Esophagus squamous epithelium (tissue), 4 donors: ENCODE results near the gene DHX8.

Experiments
- POLR2A ChIP-seq, 4 donors: fragments of 450-650 bp; IDR thresholded peaks; one replicate each; pipeline ENCODE4 v1.6.1; 2017; ENCODE audit warnings: antibody characterized with exemption in 4 of 4, mild to moderate bottlenecking in 4 of 4, moderate library complexity in 3 of 4
- TF ChIP-seq, protein P1 (sequence below), 6 experiments: fragments of 450-650 bp in 4 of 6; fragments of 200-600 bp in 2 of 6; sonication (generic) in 2 of 6; IDR thresholded peaks; one replicate each; pipeline ENCODE4 v1.5.1; 2016 to 2019; ENCODE audit warnings: antibody characterized with exemption in 6 of 6, mild to moderate bottlenecking in 4 of 6, moderate library complexity in 4 of 6

DNA sequence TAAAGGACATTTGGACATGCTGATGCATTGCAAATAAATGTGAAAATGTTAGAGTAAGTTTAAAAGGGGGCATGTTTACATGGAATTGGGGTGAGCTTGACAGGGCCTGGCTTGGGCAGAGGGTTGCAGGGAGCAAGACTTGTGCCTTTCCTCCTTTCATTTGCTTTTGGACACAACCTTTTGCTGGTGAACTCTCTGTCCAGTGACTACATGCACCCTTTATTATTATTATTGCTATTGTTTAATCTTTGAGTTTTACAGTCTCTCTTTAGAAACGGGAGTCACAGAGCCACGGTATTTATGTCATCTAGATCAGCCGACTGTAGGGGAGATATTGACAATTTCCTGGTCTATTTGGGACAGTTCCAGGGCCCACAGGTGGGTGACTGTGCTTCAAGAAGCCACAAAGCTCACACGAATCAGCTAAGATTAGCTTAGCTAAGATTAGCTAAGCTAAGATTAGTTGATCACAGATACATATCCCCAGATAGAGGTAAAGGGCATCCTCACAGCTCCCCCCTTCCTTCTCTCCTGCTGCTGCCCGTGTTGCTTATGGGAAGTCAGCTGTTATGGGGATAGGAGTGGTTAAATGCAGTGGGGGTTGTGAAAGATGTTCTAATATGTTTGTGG lies 91.2 kb downstream of the DHX8 start:
- TF ChIP-seq, protein P1, sequence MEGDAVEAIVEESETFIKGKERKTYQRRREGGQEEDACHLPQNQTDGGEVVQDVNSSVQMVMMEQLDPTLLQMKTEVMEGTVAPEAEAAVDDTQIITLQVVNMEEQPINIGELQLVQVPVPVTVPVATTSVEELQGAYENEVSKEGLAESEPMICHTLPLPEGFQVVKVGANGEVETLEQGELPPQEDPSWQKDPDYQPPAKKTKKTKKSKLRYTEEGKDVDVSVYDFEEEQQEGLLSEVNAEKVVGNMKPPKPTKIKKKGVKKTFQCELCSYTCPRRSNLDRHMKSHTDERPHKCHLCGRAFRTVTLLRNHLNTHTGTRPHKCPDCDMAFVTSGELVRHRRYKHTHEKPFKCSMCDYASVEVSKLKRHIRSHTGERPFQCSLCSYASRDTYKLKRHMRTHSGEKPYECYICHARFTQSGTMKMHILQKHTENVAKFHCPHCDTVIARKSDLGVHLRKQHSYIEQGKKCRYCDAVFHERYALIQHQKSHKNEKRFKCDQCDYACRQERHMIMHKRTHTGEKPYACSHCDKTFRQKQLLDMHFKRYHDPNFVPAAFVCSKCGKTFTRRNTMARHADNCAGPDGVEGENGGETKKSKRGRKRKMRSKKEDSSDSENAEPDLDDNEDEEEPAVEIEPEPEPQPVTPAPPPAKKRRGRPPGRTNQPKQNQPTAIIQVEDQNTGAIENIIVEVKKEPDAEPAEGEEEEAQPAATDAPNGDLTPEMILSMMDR (IDR thresholded peaks at IDR 0.05), result no peak
- no peak for TF ChIP-seq POLR2A (IDR thresholded peaks at IDR 0.05)
